T1000 (cell line): ENCODE results near the gene GPR12.
"Not testable (repeated sequence)": the region's sequence is repeated elsewhere in the genome, so short reads cannot be mapped to it uniquely, and the experiment has no call there.

Source experiments
- DNase-seq: peaks from one replicate; lab custom pipeline; 2025; ENCODE audit warnings: mixed read lengths; lab: John Stamatoyannopoulos, UW

The GPR12 gene

DNA sequence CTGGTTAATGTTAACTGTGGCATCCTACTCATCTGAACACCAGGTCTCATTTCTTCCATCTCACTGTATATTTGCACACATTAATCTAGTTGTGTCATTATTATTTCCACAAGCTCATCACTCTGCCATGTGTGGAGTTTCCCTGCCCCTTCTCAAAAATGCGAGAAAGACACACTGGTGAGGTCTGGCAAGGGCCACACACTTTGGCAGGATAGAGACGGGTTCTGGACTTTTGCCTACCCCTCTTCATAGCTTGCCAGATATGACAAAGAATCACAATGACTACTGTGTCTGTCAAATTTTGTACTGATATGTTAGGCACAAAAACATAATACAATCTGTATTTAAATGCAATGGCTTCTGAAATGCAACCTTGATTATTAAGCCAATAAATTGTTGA lies 12.9 kb downstream of the GPR12 start:
- no peak for DNase-seq

DNA sequence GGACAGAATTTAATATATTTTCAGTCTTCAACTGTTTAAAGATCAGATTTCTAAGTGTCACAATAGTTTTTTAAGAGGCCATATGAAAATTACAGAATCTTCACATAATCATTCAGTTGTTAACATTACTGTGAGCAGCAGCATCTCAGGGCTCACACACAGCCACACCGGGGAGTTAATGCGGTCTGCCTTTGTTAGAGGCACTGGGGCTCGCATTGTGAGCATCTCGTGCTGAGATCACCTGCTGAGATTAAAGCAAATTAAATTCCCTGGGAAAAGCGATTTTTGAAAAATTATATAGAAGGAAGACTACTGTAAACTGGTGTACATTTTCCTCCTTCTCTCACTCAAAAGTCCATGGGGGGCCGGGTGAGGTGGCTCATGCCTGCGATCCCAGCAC lies 16.6 kb downstream of the GPR12 start:
- no peak for DNase-seq

DNA sequence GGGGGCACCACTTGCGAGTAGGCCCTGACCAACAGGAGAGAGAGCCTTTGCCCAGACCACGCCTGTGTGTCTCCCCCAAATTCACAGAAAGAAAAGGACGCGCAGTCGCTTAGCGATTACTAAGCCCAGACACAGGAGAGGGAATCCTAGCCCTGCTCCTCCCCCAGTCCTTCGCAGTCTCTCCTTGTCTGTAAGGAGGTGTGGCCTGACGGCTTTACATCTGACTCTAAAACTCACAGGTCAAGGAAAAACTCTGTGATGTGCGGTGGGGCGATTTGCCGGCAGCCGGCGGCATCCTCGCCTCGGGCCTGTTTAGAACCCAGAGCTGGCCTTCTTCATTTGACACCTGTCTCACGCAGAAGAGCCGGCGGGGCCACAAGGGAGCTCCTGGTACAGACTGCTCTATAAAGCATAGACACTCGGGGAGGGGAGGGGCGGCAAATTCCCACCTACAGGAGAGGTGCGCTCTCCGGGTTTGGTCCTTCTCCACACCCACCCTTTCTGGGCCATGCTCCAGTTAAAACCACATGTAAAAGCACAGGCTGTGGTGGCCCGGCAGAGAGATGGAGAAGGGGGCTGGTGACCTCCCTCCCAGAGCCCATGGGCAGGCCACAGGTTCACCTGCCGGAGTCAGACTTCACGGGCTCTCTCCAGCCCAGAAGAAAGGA lies 17.8 kb downstream of the GPR12 start:
- DNase-seq = no peak

DNA sequence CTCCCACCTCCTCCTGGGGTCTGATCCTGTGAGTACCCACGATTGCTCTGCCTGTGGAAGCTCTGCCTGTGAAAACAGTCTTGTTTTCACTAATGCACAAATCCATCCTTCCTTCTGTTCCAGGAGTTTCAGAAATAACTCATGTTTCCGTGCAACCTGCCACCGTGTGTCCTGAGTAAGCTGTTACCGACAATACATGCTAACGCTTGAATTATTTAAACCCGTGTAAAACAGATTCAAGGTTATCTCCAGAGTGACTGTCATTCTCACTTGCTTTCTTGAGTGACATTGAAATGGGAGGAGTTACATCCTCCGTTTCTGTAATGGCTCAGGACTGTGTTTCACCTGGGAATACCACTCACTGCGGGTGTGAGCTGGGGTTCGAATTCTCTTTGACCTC lies 24.9 kb downstream of the GPR12 start:
- DNase-seq = no peak

- DNase-seq = no peak
Measured at GRCh38 chr13:26727633-26728032, 33.0 kb downstream of the GPR12 start.

GRCh38 chr13:26727122-26727521 lies 33.5 kb downstream of the GPR12 start:
- DNase-seq = no peak

GRCh38 chr13:26726684-26727083 lies 33.9 kb downstream of the GPR12 start:
- DNase-seq = no peak

GRCh38 chr13:26723620-26724019 lies 37.0 kb downstream of the GPR12 start:
- DNase-seq = not testable (repeated sequence)

DNA sequence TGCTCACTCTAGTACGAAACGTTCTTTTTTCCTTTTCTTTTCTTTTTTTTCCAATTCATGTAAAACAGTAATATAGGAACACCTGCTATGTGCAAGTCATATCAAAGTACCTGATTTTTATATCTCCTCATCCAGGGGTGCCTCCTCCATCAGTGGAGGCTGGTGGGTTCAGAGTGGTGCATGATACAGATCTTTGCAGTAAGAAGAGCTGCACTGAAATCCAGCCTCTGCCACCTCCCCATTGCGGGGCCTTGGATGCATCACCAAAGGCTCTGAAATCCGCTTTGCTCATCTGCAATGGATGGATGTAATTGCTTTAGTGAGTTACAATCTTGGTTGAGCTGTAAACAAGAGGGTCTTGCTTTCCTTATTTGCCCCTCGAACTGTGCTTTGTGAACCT lies 38.3 kb downstream of the GPR12 start:
- DNase-seq = no peak

- no peak for DNase-seq
Measured at GRCh38 chr13:26721251-26722121, 39.1 kb downstream of the GPR12 start.

DNA sequence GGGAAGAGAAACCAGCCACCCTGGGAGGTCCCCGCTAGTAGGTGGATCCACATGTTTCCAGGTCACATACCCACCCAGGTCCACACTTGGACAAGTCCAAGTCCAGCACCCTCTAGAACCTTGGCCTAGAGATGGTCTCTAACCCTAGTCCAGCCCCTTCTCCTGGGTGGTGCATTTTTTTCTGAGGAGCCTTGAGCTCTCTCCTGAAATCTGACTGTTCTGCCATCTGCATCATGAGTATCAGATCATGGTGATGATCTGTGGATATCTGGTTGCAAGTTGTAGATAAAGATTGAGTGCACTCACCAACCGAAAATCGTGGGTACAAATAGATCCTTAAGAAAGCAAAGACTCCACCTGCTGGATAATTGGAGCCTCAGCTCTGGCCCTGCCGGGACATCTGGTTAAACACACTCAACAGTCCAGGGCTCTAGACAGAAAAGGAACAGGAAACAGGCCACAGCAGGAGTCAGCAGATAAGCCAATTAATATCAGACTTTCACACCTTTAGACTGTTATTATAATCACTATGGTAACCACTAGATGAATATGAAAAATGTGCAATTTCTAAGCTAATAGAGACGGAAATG lies 41.1 kb downstream of the GPR12 start:
- DNase-seq = no peak

DNA sequence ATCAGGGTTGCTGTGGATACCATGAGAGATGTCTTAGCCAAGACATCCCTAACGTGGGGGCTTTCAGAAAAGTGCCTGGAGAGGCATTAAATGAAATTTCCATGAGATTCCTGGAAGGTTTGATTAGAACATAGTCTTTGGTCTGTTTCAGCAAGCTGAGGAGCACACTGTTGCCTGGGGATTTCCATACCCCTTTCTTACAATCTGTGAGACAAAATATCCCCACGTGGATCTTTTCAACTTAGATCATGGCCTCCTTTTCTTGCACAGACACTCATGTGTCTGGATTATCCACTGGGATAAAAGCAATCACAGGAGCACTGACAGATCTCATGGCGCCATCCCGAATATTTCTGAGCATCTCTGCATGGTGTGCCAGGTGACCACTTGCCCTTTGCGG lies 41.7 kb downstream of the GPR12 start:
- no peak for DNase-seq

- no peak for DNase-seq
Measured at GRCh38 chr13:26718146-26718545, 42.4 kb downstream of the GPR12 start.

GRCh38 chr13:26716984-26717383 lies 43.6 kb downstream of the GPR12 start:
- DNase-seq = no peak

- no peak for DNase-seq
Measured at GRCh38 chr13:26713341-26713740, 47.2 kb downstream of the GPR12 start.

GRCh38 chr13:26711211-26711610 lies 49.4 kb downstream of the GPR12 start:
- DNase-seq = no peak

DNA sequence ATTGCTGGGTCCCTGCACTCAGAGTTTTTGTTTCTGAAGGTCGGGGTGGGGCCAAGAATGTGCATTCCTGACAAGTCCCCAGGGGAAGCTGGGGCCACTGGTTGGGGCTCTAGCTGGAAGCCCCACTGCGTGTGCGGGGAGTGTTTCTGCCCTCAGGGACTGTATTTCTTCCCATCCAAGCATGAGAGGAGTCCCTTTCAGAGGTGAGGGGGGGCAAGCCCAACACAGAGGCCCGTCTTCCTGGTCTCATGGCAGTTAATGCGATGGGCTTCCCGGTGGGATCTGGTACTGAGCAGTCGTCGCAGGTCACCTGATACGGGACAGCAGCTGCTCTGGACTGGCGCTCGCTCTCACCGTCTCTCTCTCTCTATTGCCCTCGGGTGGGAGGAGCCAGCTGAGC lies 50.4 kb downstream of the GPR12 start:
- DNase-seq = no peak

DNA sequence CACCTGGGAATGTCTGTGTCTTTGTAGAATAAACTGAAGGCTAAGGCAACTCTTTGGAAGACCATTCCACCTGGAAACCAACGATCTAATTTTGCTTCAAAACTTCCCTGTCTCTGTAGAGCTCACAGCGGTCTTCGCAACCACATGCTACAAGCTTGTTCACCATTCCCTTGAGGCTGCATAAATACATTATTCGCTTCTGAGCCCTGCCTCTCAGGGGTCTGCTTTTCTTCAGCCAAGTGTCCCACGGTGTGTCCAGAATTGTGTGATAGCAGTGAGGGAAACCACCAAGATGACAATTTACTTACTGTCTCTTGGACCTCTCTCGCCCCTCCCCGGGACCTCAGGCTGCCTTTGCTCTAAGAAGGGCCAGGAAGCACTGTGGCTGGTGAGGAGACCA lies 51.1 kb downstream of the GPR12 start:
- DNase-seq = no peak

- no peak for DNase-seq
Measured at GRCh38 chr13:26708007-26708297, 52.6 kb downstream of the GPR12 start.

- DNase-seq = no peak
Measured at GRCh38 chr13:26707122-26708006, 53.2 kb downstream of the GPR12 start.

GRCh38 chr13:26706381-26706780 lies 54.2 kb downstream of the GPR12 start:
- DNase-seq = no peak

DNA sequence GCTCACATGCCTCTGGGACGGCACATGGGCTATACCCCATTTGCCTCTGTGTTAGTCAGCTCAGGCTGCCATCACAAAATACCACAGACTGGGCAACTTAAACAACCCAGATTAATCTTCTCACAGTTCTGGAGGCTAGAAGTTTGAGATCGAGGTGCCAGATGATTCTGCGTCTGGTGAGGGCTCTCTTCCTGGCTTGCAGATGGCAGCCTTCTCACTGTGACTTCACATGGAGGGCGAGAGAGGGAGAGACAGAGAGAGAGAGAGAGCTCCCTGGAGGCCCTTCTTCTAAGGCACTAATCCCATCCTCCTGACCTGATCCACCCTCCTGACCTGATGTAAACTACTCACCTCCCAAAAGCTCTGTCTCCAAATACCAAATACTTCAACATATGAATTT lies 55.0 kb downstream of the GPR12 start:
- DNase-seq = no peak
